AG20443 (cell line): ENCODE data around the gene PTPRN2.
"Not testable (repeated sequence)": the region's sequence is repeated elsewhere in the genome, so short reads cannot be mapped to it uniquely, and the experiment has no call there.

Experiments used
- DNase-seq: peaks from one replicate; pipeline ENCODE4 v3.0.0; 2012; ENCODE audit warnings: low spot score, mixed read lengths

PTPRN2 gene

DNA sequence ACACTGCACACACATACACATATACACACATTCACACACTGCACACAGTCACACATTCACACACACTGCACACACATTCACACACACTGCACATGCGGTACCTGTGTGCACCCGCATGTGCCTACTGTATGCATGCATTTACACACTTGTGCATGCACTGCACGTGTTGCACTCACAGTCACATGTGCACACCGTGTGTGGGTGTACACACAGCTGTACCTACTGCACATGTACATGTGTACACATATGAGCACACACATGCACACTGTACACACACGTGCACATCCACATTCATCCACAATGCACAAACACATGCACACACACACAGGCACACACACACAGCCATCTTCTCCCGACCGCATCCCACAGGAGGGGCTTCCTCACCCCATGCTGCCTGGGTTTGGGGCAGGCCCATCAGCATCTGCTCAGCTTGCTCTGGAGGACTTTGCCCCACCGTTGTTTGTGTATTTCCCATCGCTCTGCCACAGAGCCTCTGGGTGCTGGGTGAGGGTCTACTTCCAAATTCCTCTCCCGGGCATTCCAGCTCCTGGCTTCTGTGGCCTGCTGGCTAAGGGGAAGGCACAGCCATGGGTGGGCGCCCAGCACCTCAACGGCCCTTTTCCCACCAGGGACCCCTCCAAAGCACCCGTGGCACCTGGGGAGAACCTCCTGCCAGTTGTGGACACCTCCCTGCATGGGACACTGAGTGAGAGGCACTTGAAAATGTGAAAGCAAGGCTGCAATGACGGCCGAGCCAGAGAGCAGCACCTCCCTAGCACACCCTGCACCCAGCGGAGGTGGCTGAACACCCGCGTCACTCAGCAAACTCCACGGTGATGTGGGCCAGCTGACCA is 324.3 kb downstream of the PTPRN2 start:
- DNase-seq: no peak

DNA sequence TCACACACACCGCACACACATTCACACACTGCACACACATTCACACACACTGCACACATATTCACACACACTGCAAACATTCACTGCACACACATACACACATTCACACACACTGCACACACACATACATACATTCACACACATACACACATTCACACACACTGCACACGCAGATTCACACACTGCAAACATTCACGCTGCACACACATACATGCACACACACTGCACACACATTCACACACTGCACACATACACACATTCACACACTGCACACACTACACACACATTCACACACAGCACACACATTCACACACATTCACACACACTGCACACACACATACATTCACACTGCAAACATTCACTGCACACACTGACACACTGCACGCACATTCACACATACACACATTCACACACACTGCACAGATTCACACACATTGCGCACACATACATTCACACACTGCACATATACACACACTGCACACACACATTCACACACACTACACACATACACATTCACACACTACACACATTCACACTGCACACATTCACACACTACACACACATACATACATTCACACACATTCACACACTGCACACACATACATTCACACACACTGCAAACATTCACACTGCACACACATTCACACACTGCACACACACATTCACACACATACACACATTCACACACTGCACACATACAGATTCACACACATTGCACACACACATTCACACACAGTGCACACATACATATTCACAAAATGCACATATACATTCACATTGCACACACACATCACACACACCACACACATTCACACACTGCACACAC is 325.1 kb downstream of the PTPRN2 start:
- no peak for DNase-seq

DNA sequence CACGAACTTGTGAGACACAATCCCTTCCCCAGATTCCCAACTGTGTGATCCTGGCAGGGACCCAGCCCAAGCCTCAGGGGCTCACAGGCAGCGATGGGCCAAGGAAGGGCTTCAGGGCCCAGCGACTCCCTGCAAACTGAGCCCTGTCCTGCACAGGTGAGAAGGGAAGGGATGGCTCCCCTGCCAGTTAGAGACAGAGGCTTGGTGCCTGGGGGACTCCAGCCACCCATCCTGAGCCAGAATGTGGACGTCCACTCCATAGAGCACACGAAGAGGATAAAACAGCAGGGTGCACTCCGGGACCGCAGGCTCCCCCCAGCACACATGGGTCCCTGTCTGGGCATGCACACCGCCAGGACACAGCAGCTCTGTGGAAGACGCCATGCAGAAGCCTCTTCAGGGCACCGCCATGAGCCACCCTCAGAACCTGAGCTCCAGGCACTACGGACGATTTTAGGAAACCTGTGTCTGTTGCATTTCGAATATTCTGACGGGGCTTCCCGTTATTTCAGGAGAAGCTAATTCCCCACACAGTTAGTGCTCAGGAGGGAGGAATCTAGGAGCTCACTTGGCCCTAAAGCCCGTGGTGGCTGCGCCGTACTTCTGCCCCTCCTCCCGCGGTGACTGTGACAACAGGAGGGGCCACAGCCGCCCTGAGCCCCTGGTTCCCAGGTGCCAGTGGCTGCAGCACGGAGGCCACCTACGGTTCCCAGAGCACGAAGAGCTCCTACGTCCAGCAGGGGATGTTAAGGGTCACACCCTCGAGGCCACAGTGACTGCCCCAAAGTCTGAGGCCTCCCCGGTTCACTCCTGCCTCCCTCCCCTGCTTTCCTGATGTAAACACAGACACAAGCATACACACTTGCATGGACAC is 326.0 kb downstream of the PTPRN2 start:
- no peak for DNase-seq

DNA sequence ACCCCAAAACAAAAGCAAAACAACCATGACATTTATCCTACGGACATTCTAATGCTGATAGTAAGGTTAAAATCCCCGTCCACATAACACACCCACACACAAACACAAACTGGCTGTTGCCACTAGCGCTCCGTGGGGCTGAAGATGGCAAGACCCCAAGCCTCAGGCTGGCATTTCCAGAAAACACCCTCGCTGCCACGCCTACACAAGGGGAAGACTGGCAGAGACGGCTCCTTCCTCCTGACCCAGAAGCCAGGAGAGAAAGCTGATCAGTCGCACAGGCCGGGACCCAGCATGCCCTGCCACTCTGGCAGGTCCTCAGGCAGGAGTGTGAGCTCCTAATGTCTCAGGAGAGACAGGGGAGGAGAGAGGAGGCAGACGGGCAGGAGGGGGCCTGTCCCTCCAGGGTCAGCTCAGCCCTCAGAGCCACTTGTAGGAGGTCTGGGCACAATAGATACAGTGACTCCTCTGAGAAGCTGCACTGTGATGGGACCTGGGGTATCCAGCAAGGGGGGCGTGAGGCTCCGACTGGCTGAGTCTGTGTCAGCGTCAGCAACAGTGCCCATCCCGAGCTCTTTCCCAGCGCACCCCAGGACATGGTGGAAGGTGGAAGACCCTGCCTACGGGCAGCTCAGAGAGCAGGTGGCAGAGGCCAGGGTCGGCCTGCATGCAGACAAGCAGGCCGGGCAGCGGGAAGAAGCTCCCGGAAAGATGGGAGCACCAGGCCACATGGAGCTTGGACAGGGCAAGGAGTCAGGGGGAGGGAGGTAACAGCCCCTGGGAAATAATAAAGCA is 326.9 kb downstream of the PTPRN2 start:
- DNase-seq: no peak

DNA sequence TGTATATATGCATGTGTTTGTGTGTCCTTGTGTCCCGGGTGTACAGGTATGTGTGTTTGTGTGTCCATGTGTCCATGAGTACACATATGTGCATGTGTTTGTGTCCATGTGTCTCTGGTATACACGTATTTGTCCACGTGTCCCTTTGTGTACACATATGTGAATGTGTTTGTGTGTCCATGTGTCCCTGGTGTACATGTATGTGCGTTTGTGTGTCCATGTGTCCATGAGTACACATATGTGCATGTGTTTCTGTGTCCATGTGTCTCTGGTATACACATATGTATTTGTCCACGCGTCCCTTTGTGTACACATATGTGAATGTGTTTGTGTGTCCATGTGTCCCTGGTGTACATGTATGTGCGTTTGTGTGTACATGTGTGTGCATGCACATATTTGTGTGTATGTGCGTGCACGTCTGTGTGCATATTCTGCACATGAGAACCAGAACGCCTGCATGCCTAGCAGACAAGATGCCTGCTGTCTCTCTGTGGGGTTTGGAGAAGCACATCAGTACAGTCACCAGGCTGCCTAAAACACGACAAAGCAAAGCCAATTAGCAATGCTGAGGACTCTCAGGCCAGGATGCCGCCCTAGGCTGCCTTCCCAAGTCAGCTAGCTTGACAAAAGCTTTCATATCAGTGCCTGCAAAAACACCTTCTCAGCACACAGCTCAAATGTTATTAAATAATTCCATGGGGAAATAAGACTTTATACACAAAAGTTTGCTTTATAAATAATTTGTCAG is 327.8 kb downstream of the PTPRN2 start:
- no peak for DNase-seq

DNA sequence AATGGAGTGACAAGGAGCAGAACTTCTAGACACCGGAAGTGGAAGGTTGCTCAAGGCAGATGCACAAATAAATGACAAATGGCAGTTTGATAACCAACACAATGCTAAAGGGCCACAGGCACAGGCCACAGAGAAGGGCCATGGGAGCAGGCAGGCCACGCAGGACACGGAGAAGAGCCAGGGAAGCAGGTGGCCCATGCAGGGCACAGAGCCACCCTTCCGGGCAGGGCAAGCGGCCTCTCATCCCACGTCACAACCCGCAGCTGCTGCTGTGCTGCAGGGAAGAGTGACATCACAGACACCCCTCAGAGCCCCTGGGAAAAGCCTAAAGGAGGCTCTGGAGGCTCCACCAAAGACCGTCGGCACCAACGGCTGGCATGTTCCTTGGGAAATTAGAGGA is 328.5 kb downstream of the PTPRN2 start:
- no peak for DNase-seq

DNA sequence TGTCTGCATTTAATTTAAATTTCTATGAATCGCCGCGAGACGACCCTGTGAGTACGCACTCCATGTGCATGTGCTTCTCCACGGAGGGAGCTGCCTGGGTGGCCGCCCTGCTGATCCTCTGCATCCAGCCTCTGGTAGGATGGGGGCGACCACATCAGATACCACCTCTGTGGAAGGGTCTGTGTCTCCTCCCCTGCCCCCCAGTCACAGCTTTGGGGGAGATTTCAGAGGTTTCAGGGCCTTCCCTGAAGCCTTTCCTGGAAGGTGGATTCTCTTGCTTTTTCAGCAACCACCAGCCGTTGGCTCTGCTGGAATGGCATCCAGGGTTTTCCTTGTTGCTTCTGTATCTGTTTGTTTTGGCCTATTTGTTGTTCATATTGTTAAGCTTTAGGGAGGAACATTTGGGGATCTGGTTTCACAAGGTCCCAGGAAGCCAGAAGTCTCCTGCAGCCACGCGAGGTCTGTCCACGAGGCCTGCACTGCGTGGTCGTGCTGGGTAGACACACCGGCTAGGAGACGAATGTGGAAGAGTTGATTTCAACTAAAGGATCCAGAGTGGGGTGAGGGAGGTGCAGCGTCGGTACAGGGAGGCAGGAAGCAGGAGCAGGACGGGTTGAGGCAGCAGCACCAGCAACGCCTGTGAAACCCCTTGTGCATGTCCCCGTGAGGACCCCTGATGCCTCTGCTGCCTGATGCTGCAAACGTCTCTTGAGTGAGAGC is 329.1 kb downstream of the PTPRN2 start:
- no peak for DNase-seq

DNA sequence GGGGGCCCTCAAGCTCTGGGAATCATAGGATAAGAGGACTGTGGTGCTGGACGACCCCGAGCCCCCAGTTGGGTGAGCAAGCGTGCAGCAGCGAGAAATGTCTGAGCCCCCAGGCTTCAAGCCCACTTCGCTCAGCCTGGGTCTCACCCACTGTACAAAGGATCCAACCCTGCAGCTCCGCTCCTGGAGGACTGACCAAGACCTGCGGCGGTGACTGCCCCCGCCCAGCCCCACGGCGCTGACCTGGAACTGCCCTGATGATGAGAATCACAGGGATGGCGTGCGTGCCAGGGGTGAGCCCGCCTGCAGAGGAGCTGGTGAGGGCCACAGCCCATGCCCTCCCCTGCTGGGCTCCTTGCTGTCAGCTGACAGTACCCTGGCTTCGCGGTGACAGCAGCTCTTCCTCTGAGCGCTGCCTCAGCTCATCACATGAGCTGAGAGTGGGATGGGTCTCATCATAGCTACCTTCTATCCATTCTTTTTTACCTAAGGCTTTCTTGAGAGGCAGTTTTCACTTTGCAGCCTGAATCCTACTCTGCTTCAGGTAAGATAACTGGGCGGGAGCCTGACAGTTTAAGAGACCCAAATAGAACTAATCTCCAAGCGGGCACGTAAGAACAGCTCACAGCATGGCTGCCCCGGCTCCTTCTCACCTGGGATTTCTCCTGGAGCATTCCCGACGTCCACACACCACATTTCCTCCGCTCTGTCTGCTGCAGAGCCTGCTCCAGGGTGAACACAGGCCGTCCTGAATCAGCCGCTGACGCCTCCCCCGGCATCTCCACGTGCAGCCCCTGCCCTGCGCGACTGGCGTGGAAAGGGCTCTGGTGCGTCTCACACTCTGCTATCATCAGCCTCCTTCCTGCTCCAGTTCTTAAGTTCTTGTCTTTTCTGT is 329.9 kb downstream of the PTPRN2 start:
- no peak for DNase-seq

DNA sequence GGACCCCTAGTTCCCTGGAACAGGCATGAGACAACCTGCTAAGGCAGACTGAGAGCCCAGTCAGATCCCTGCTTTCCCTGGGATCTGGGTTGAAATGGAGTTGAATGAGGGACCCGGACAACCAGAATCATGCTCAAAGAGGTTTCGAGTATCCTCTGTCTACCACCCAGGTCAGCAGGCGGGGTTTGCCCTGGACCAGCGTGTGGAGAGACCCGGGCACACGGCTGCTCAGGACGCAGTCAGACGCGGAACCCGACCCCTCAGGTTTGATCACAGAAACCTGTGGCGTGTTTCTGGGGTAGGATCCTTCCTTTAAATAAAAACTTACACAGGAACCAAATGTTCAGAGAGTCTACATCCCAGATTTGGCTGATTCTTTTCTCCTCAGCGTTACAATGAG is 330.6 kb downstream of the PTPRN2 start:
- DNase-seq: no peak

DNA sequence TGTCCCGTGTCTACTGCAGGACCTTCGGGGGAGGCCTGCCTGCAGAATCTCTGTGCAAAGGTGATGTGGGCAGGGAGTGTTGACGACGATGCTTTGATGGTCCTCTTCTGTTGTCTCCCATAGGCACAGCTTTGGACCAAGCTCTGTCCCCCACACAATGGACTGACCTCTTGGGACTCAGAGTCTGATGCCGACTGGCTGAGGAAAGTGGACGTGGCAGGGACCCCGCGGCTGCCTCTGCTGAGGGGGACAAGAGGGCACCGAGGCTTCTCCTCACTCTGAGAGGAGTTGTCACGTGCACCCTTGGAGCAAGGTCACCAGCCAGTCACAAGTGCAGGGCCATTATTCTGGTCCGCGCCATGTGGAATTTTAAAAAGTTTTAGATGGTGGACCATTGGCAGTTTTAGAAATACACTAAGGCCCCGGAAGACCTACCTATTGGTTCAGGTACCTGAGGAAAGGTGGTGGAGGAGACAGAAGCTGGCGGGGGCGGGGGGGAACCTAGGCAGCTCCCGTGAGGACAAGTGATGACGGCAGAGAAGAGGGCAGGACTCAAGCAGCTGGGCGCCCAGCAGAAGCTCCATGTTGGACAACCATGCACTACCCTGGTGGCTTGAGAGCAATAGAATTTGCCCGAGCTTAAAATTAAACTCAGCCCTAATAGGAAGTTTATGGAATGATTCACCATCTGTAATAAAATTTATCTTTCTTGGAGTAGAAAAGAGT is 331.4 kb downstream of the PTPRN2 start:
- no peak for DNase-seq

DNA sequence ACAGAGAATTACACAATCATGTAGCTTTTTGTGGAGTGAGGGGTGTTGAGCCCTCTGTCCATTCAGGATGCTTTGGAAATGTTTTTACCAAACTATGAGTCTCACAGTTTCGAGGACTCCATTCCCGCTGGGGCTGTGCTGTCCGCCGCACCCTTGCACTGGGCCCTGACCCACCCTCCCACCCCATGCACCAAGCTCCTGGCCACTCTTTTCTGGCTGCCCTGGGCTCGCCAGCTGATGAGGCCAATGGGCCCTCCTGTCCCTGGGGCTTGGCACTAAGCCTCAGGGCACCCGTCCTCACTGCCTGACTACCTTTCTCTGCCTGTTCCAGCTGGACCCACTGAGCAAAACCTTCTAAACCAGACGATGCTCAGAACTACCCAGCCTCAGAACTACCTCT is 332.1 kb downstream of the PTPRN2 start:
- no peak for DNase-seq

DNA sequence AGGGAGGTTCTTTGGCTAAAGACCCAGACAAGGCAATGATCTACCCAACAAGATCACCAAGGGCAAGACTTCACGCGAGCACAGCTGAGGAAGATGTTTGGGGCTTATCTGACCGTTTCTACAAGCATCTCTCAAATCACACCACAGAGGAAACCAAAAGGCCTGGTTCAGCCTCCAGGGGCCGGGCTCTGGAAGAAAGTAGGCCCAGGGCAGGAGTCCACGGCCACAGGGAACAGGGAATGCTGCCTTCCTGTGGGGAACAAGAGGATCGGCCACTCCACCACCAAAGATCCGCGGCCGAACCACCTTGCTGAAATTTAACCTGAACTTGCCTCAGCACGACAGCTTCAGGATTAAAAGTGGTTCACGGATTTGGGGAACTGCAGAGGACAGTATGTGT is 332.5 kb downstream of the PTPRN2 start:
- no peak for DNase-seq

DNA sequence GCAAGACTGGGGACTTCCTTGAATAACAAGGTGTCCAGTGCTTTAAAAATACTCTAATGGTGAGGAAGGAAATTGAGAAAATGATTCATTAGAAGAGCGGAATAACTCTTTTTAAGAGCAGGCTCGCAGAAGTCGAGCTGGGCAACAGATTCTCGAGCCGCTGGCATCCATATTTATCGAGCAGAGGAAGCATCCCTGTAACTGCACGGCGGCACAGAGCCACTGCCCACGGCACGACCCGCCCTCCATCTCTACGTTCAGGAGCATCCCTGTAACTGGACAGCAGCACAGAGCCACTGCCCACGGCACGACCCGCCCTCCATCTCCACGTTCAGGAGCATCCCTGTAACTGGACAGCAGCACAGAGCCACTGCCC is 334.0 kb downstream of the PTPRN2 start:
- DNase-seq: not testable (repeated sequence)

DNA sequence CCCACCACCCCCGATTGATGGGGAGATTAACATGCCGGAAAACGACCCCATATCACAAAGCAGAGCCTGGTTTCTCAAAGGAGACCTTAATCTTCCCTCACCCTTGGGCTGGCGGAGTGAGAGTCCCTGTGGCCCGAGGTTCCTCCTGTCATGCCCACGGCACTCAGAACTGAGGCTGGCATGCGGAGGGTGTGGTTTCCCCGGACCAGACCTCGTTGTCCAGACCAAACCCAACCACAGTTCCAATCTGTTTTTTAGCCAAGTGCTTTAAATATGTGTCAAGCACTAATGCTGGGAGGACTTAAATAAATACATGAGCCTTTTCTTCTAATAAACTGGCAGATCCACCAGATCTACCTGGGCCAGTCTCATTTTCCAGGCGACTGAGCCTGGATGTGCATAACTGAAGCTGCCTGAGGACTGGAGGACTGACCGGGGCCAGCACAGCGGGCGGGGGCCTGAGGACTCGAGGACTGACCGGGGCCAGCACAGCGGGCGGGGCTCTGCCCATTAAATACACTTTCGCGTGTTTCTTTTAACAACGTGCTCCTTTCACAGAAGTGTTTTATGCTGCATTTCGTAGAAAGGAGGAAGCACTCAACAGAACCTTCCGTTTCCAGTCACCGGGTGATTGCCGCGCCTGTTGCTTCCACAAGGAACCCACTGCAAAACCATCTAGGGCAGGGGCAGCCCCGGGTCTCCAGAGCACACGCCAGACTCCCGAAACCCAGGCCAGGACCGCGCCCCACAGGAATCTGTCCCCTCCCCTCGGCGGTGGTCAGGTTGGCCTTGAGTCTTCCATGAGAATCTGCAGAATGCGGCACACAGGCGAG is 334.6 kb downstream of the PTPRN2 start:
- no peak for DNase-seq

DNA sequence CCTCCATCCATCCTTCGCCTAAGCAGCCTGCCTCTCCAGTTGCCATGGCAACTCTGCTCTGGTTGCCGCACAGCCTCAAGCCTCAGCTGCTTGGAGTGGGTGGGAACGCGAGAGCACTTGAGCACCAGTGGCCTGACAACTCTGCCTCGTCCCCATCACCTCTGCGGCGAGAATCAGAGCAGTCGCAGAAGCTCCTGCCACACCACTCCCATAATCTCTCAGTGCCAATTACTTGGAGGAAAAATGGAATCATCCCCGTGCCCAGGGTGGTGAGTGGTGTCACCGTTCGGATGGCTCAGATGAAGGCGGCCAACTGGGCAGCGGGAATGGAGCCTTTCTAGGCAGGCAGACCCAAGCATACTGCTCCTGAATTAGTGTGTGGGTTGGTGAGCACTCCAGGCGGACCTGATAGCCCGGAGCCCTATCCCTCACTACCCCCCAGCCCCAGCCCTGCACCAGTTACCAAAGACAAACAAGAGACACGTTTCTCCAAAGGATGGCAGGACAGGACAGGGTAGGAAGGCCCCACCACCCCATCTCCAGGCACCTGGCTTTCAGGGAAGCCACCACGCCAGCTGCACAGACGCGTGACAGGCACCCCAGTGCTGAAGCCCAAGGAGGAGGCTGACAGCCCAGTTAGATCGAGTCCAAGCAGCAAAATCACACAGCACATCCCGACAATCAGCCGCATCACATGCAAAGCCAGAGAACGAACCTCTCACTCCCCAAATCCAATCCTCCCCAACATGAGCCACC is 335.4 kb downstream of the PTPRN2 start:
- no peak for DNase-seq

DNA sequence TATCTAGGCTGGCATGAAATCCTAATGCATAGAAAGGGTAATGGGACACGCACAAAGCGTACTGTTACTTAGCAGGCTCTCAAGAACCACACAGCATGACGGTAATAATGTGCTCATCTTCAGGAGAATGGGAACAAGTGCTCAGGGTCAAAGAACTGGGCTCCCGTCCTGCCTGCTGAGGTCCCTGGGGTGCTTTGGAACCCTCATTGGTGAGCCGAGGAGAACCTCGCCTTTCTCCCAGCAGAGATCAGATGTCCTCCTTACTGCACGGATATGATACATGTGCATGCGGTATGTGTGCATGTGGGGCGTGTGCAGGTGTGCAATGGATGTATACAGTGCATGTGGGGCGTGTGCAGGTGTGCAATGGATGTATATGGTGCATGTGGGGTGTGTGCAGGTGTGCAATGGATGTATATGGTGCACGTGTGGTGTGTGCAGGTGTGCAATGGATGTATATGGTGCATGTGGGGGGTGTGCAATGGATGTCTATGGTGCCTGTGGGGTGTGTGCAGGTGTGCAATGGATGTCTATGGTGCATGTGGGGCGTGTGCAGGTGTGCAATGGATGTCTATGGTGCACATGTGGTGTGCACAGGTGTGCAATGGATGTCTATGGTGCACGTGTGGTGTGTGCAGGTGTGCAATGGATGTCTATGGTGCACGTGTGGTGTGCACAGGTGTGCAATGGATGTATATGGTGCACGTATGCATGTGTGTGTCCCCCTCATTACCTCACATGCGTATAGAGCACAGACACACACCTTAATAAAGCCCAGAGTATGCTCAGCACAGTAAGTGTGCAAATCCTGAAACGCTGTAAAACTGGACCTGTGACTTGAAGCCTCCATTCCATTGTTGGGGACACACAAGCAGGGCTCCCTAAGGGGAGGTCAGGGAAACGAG is 336.3 kb downstream of the PTPRN2 start:
- no peak for DNase-seq
